Right lobe of liver (tissue), 6 donors: ENCODE results near the gene TTC24. TPM values are rescaled to one million over a fixed set of nuclear protein-coding genes. Genes with fewer than 3 reads are reported as not detected.
"Not testable (repeated sequence)": the region's sequence is repeated elsewhere in the genome, so short reads cannot be mapped to it uniquely, and the experiment has no call there.

Source experiments
- ATAC-seq, 4 donors: fragments of 200-7000 bp; cut with Tn5 transposase; one replicate each; pipeline ENCODE4 v1.9.1; 2020; ENCODE audit warnings: mild to moderate bottlenecking in 4 of 4, moderate library complexity in 4 of 4
- DNase-seq, 3 donors: peaks; one replicate each; pipeline ENCODE4 v3.0.0-alpha.2; 2020
- H3K27ac ChIP-seq, 3 donors: fragments of 200-600 bp; one replicate each; pipeline ENCODE4 v1.8.0; 2022
- H3K27me3 ChIP-seq, 2 donors: fragments of 200-600 bp; one replicate each; pipeline ENCODE4 v1.8.0; 2022
- H3K36me3 ChIP-seq, 4 donors: fragments of 200-600 bp; sonication (generic) in 1 of 4; one replicate each; pipeline versions ENCODE4 v1.5.1 to v1.8.0; 2017 to 2022; ENCODE audit warnings: control low read depth in 1 of 4
- H3K4me1 ChIP-seq, 4 donors: fragments of 200-600 bp; sonication (generic) in 1 of 4; one replicate each; pipeline versions ENCODE4 v1.5.1 to v1.8.0; 2017 to 2022; ENCODE audit warnings: control low read depth in 1 of 4
- H3K4me3 ChIP-seq, 3 donors: fragments of 200-600 bp; one replicate each; pipeline ENCODE4 v1.8.0; 2022
- H3K9me3 ChIP-seq, 4 donors: fragments of 200-600 bp; sonication (generic) in 1 of 4; one replicate each; pipeline versions ENCODE4 v1.5.1 to v1.8.0; 2017 to 2022; ENCODE audit warnings: control low read depth in 1 of 4
- CTCF ChIP-seq, 4 donors: fragments of 200-600 bp in 3 of 4; fragments of 450-650 bp in 1 of 4; IDR thresholded peaks; one replicate each; pipeline versions ENCODE4 v1.5.1 to v1.8.0; 2016 to 2022; ENCODE audit warnings: antibody characterized with exemption in 4 of 4, mild to moderate bottlenecking in 2 of 4
- POLR2A ChIP-seq: fragments of 450-650 bp; IDR thresholded peaks from one replicate; pipeline ENCODE4 v1.6.1; 2017; ENCODE audit warnings: antibody characterized with exemption, mild to moderate bottlenecking
- WGBS: methylation state at CpG from one replicate; pipeline ENCODE4 v1.1.6; 2018; ENCODE audit warnings: low coverage, low lambda C conversion rate; ENCODE audit not compliant: insufficient coverage; ENCODE audit errors: missing lambda C conversion rate; 5-methylcytosine and 5-hydroxymethylcytosine counted together
- intact Hi-C, 2 donors: fragments of 100-400 bp; cut with DNase I; formaldehyde crosslinking; loops; one replicate each; pipeline versions ENCODE4 v1.11.2 to v1.14.1; 2022
- total RNA-seq, 6 experiments: library from RNA; depleted of rRNA in 2 of 6; stranded (reverse); fragments of >200 nt in 2 of 6; fragmentation: NEBNext Ultra II Directional in 3 of 6; extraction: Animal tissue kit (Norgen Biotek cat#: 25700) in 3 of 6; gene quantifications; one replicate each; pipeline versions ENCODE4 v1.1.0 to v1.2.4, GENCODE V29; 2016 to 2023
- donor health status: DM: no; HTN: yes; CAD: no.
- donor health status: DM: no; HTN: no; CAD: no.
- donor health status: DM: no; HTN: no; CAD: no.
- donor health status: DM: no; HTN: yes; CAD: no.
- donor health status: DM: no; HTN: yes; CAD: no.

TTC24 gene
- total RNA-seq, 6 experiments from 2014 or later, result 0.31 TPM; not detected in 5

- DNase-seq (no peak), ATAC-seq (peak in 2 of 4 donors; percentile 11 to 17)
- Histone ChIP-seq H3K27me3 (no peaks in the 10 kb centered on the region), H3K36me3 (peaks cover 0 to 16% (median 0%) of the 10 kb centered on the region in 4 donors), H3K9me3 (no peaks in the 10 kb centered on the region), H3K27ac (peak overlapping the region in 1 of 3 donors; percentile 43), H3K4me3 (peak overlapping the region; percentile 59 to 88 (median 84)), H3K4me1 (peaks cover 0 to 17% (median 3%) of the 10 kb centered on the region in 4 donors)
- intact Hi-C loops, result loop anchor here in 1 of 2 donors (10.0 kb wide), 1 partner anchor 136 kb away; no protein-coding TSS in a partner anchor
- WGBS, result under 1% methylated on average over 13 of the region's 13 CpGs
- TF ChIP-seq POLR2A (no peak), CTCF (IDR thresholded peaks at IDR 0.05) (no peak)
These were observed 21.2 kb downstream of the TTC24 start for GRCh38 chr1:156600733-156601121.

- H3K27me3 ChIP-seq, result no peaks in the 10 kb centered on the region
- 0% methylated on average over 23 of the region's 35 CpGs for WGBS
- H3K4me1 ChIP-seq, result peaks cover 0 to 17% (median 3%) of the 10 kb centered on the region in 4 donors
- peak; percentile 85 to 94 (median 92) for ATAC-seq
- no peaks in the 10 kb centered on the region for H3K9me3 ChIP-seq
- peak; percentile 70 to 82 (median 77) for DNase-seq
- H3K27ac ChIP-seq, result peak within 1 kb of the TSS in 2 of 3 donors; percentile 19 to 43
- peak; percentile 63 for TF ChIP-seq POLR2A
- TF ChIP-seq CTCF (IDR thresholded peaks at IDR 0.05), result no peak
- intact Hi-C loops, result loop anchor here in 1 of 2 donors (10.0 kb wide), 1 partner anchor 136 kb away; no protein-coding TSS in a partner anchor
- H3K4me3 ChIP-seq, result peak within 1 kb of the TSS; percentile 59 to 88 (median 84)
- H3K36me3 ChIP-seq, result peaks cover 0 to 16% (median 0%) of the 10 kb centered on the region in 4 donors
These were observed 21.8 kb downstream of the TTC24 start, which contains the start of gene GPATCH4 for GRCh38 chr1:156601122-156601830. Gene GPATCH4, minus strand, starts transcription at chr1:156601479.

DNA sequence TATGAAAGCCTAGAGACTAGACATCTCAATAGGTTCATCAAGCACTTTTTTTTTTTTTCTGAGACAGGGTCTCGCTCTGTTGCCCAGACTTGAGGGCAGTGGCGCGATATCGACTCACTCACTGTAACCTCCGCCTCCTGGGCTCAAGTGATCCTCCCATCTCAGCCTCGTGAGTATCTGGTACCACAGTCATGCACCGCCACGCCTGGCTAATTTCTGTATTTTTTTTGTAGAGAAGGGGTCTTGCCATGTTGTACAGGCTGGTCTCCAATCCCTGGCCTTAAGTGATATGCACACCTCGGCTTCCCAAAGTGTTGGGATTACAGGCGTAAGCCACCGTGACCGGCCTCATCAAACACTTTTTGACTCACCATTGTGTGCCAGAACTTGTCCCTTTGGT is 22.4 kb downstream of the TTC24 start:
- WGBS, result 69% methylated on average over 10 of the region's 12 CpGs
- Histone ChIP-seq H3K9me3 (no peaks in the 10 kb centered on the region), H3K4me1 (peaks cover 0 to 17% (median 3%) of the 10 kb centered on the region in 4 donors), H3K27me3 (no peaks in the 10 kb centered on the region), H3K36me3 (peaks cover 0 to 15% (median 0%) of the 10 kb centered on the region in 4 donors), H3K27ac (peak overlapping the region in 2 of 3 donors; percentile 19 to 43), H3K4me3 (peak overlapping the region; percentile 59 to 88 (median 84))
- no peak for DNase-seq
- ATAC-seq, result no peak
- intact Hi-C loops, result loop anchor here in 1 of 2 donors (10.0 kb wide), 1 partner anchor 137 kb away; no protein-coding TSS in a partner anchor
- TF ChIP-seq POLR2A (no peak), CTCF (IDR thresholded peaks at IDR 0.05) (no peak)

DNA sequence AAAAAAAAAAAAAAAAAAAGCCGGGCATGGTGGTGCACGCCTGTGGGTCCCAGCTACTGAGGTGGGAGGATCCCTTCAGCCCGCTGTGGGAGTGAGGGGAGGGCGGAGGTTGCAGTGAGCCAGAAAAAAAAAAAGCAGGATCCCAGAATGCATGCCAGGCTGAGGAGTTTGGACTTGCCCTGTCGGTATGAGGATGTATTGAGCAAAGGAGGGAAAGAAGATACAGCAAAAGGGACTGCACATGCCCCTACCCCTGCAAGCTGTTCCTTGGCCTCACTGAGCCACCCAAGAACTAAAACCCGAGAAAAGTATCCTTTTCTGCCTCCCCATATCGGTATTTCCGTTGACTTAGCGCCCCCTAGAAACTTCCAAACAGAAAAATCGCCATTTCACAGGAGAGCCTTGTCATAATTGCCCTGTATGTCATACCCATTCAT is 23.1 kb downstream of the TTC24 start:
- no peaks in the 10 kb centered on the region for H3K27me3 ChIP-seq
- intact Hi-C loops, result loop anchor here in 1 of 2 donors (10.0 kb wide), 1 partner anchor 138 kb away; no protein-coding TSS in a partner anchor
- H3K27ac ChIP-seq, result no peak overlapping the region
- H3K36me3 ChIP-seq, result peaks cover 0 to 9% (median 0%) of the 10 kb centered on the region in 4 donors
- 11% methylated on average over 8 of the region's 10 CpGs for WGBS
- peaks cover 0 to 17% (median 3%) of the 10 kb centered on the region in 4 donors for H3K4me1 ChIP-seq
- ATAC-seq (no peak), DNase-seq (no peak)
- H3K4me3 ChIP-seq, result no peak overlapping the region
- TF ChIP-seq CTCF (IDR thresholded peaks at IDR 0.05), result peak in 2 of 4 donors; percentile 16 to 32
- TF ChIP-seq POLR2A, result no peak
- H3K9me3 ChIP-seq, result no peaks in the 10 kb centered on the region

DNA sequence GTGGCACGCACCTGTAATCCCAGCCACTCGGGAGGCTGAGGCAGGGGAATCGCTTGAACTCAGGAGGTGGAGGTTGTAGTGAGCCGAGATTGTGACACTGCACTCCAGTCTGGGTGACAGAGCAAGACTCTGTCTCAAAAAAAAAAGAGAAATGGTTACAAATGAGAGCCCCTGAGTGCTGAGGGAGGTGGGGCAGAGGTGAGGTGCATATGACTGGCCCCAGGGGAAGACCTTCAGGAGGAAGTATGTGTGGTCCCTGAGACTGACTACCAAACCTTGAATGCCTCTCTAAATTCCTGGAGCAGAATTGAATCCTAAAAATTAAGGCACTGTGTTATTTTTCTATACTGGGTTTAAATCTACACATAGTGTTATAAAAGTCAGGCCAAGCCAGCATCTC is 27.8 kb downstream of the TTC24 start:
- WGBS, result 69% methylated on average over 4 of the region's 4 CpGs
- intact Hi-C loops, result loop anchor here in 1 of 2 donors (10.0 kb wide), 1 partner anchor 143 kb away; no protein-coding TSS in a partner anchor

More for the DNA sequence above, 27.8 kb downstream of the TTC24 start:
- H3K27me3 ChIP-seq, DNase-seq, H3K36me3 ChIP-seq, H3K4me1 ChIP-seq, H3K27ac ChIP-seq, H3K9me3 ChIP-seq, H3K4me3 ChIP-seq, ATAC-seq: not testable (repeated sequence)
